ENCODE measurements around the gene TNS3. TPM values are rescaled to one million over a fixed set of nuclear protein-coding genes. Genes with fewer than 3 reads are reported as not detected.

Gene TNS3
- total and polyA plus RNA-seq, 9 of the 15 experiments (the other 6 are each of a cell fraction or from before 2014, with no cell fraction given) = 0.20 TPM; not detected in 8

- intact Hi-C loops (cut with micrococcal nuclease) = loop anchor here (1.0 to 10.0 kb wide), 4 partner anchors 170 to 848 kb away; no protein-coding TSS in a partner anchor
- no peak overlapping the region for H3K9ac ChIP-seq (ENCODE audit: insufficient read depth in 1 of 2, low read depth in 2 of 2, low read length in 2 of 2)
- H3K27ac ChIP-seq (ENCODE audit: extremely low read depth, low read depth, low read length) = no peak overlapping the region
- TF ChIP-seq ZNF699 (CRISPR knock-in tag; IDR thresholded peaks at IDR 0.05; ENCODE audit: insufficient replicate concordance) (no peak), CBFA2T2 (conservative IDR thresholded peaks at IDR 0.05) (peak; percentile 33), ZNF79 (CRISPR knock-in tag; IDR thresholded peaks at IDR 0.05; ENCODE audit: low read depth) (no peak), SOX6 (IDR thresholded peaks at IDR 0.05) (no peak), TEAD4 (IDR thresholded peaks at IDR 0.05; ENCODE audit: low read length) (peak; percentile 26; the same call in 1 of the 2 replicates), TEAD4 (CRISPR knock-in tag; IDR thresholded peaks at IDR 0.05; ENCODE audit: borderline replicate concordance) (no peak), CBFA2T3 (IDR thresholded peaks at IDR 0.05) (peak; percentile 65), RAD51 (IDR thresholded peaks at IDR 0.05; ENCODE audit: borderline replicate concordance, low read depth) (peak; percentile 10; the same call in 1 of the 2 replicates), ZFP1 (CRISPR knock-in tag; IDR thresholded peaks at IDR 0.05) (no peak), BHLHE40 (IDR thresholded peaks at IDR 0.05; ENCODE audit: low read length) (peak; percentile 65; the same call in 1 of the 2 replicates), ARID1B (IDR thresholded peaks at IDR 0.05) (peak; percentile 12; the same call in 1 of the 2 replicates), MAFK (IDR thresholded peaks at IDR 0.05; ENCODE audit: low read length) (no peak), TCF3 (CRISPR knock-in tag; IDR thresholded peaks at IDR 0.05) (peak; percentile 52; the same call in 1 of the 2 replicates), JUN (IDR thresholded peaks at IDR 0.05; ENCODE audit: borderline replicate concordance, low read depth, low read length) (no peak), JUN (CRISPR knock-in tag; IDR thresholded peaks at IDR 0.05; ENCODE audit: borderline replicate concordance) (no peak), YBX1 (IDR thresholded peaks at IDR 0.05) (no peak), TAL1 (IDR thresholded peaks at IDR 0.05) (peak; percentile 42), SMAD4 (CRISPR knock-in tag; conservative IDR thresholded peaks at IDR 0.05) (0 out of 2 replicates have a peak, but pooled peaks have one; percentile 27), TFE3 (CRISPR knock-in tag; IDR thresholded peaks at IDR 0.05) (peak; percentile 56), USF2 (CRISPR knock-in tag; IDR thresholded peaks at IDR 0.05) (peak; percentile 55)
- no peak overlapping the region for H3K4me3 ChIP-seq
- H3K4me2 ChIP-seq (ENCODE audit: insufficient read depth, low read length) = peak overlapping the region; percentile 11; the same call in 1 of the 2 replicates
- CTCF ChIA-PET (ENCODE audit: low intra/inter-chr PET ratio) = interaction anchor here (0.6 to 1.3 kb wide), 3 partner anchors 550 to 888 kb away, joined by 3 to 7 read pairs (median 3); no protein-coding TSS in a partner anchor
- peaks cover 3% of the 10 kb centered on the region for H3K9me1 ChIP-seq (ENCODE audit: control insufficient read depth, insufficient read depth, low read length)
- BruUV-seq (replicated peaks) = no TSS peak
- H3K79me2 ChIP-seq (ENCODE audit: control insufficient read depth, insufficient read depth, low read length) = no peaks in the 10 kb centered on the region
- 0% methylated on average over 6 of the region's 6 CpGs for WGBS (ENCODE audit: insufficient coverage, low coverage, missing lambda C conversion rate)
- peak in 3 of 4 experiments; percentile 14 to 51 (median 20) for DNase-seq (ENCODE audit: extremely low read depth in 1 of 4, low spot score in 3 of 4)
- no peaks in the 10 kb centered on the region for H3K9me3 ChIP-seq (replicated peaks; ENCODE audit: control insufficient read depth, insufficient read depth, low read depth, low read length)
- in situ Hi-C loops (cut with MboI) = no loop called here
- no peak for FAIRE-seq
- POLR2A ChIA-PET = interaction anchor here (0.6 to 1.0 kb wide), 4 partner anchors 78 to 1404 kb away, joined by 3 to 4 read pairs (median 3); no protein-coding TSS in a partner anchor
- H2AFZ ChIP-seq (ENCODE audit: low read depth, low read length) = 0 out of 2 replicates have a peak overlapping the region, but pooled peaks have one; percentile 40
- no peaks in the 10 kb centered on the region; the same call in 1 of the 2 replicates for H4K20me1 ChIP-seq (replicated peaks; ENCODE audit: control insufficient read depth, insufficient read depth, low read length)
- no peaks in the 10 kb centered on the region for H3K36me3 ChIP-seq (ENCODE audit: control insufficient read depth, insufficient read depth, low read length)
- H3K4me1 ChIP-seq (replicated peaks in 1 of 2; ENCODE audit: control insufficient read depth in 2 of 2, insufficient read depth in 2 of 2, low read length in 2 of 2) = peaks cover 5 to 7% of the 10 kb centered on the region in 2 experiments; a peak in 2 of 5 replicates
- H3K27me3 ChIP-seq (ENCODE audit: control insufficient read depth in 2 of 2, insufficient read depth in 2 of 2, low read length in 2 of 2) = peaks cover 0 to 6% of the 10 kb centered on the region in 2 experiments; a peak in 1 of 5 replicates
- peak; percentile 72 for ATAC-seq
Observed at GRCh38 chr7:47266799-47267198, 315.1 kb downstream of the TNS3 start.
